ENCODE data around the gene CCNB1.
"Not testable (repeated sequence)": the region's sequence is repeated elsewhere in the genome, so short reads cannot be mapped to it uniquely, and the experiment has no call there.

CCNB1 gene

DNA sequence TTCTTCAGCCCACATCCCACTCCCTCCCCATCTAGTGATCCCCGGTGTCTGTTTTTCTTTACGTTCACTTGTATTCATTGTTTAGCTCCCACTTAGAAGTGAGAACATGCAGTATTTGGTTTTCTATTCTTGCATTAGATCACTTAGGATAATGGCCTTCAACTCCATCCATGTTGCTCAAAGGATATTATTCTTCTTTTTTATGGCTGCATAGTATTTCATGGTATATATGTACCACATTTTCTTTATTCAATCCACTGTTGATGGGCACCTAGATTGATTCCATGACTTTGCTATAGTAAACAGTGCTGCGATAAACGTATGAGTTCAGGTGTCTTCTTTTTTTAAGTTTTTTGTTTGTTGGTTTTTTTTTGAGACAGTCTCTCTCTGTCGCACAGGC is 29.1 kb upstream of the CCNB1 start:
- TF ChIP-seq, protein P1, sequence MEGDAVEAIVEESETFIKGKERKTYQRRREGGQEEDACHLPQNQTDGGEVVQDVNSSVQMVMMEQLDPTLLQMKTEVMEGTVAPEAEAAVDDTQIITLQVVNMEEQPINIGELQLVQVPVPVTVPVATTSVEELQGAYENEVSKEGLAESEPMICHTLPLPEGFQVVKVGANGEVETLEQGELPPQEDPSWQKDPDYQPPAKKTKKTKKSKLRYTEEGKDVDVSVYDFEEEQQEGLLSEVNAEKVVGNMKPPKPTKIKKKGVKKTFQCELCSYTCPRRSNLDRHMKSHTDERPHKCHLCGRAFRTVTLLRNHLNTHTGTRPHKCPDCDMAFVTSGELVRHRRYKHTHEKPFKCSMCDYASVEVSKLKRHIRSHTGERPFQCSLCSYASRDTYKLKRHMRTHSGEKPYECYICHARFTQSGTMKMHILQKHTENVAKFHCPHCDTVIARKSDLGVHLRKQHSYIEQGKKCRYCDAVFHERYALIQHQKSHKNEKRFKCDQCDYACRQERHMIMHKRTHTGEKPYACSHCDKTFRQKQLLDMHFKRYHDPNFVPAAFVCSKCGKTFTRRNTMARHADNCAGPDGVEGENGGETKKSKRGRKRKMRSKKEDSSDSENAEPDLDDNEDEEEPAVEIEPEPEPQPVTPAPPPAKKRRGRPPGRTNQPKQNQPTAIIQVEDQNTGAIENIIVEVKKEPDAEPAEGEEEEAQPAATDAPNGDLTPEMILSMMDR (IDR thresholded peaks at IDR 0.05; ENCODE audit: insufficient read depth, low read depth, low read length, missing control alignments), result no peak
- no peak overlapping the region for H3K4me3 ChIP-seq (ENCODE audit: low read depth, low read length)
- DNase-seq (ENCODE audit: low read depth), result no peak

DNA sequence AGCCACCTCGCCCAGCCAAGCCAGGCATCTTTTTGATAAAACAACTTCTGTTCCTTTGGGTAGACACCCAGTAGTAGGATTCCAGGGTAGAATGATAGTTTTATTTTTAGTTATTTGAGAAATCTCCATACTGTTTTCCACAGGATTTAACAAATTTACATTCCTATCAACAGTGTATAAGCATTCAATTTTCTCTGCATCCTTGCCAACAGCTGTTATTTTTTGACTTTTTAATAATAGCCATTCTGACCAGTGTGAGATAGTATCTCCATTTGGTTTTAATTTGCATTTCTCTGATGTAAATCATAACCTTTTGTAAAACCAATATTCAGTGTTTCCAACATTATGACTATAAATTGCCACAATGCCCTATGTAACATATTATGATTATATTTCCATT is 28.2 kb upstream of the CCNB1 start:
- DNase-seq (ENCODE audit: low read depth), result no peak
- H3K4me3 ChIP-seq (ENCODE audit: low read depth, low read length), result no peak overlapping the region
- TF ChIP-seq, protein P1 (IDR thresholded peaks at IDR 0.05; ENCODE audit: insufficient read depth, low read depth, low read length, missing control alignments), result no peak

DNA sequence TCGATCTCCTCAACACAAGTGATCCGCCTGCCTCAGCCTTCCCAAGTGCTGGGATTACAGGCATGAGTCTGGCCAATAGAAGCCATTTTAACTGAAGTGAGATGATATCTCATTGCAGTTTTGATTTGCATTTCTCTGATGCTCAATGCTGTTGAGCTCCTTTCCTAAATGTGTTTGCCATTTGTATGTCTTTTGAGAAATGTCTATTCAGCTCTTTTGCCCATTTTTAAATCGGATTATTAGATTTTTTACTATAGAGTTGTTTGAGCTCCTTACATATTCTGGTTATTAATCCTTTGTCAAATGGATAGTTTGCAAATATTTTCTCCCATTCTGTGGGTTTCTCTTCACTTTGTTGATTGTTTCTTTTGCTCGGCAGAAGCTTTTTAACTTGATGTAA is 26.7 kb upstream of the CCNB1 start:
- not testable (repeated sequence) for DNase-seq (ENCODE audit: low read depth); H3K4me3 ChIP-seq (ENCODE audit: low read depth, low read length)

DNA sequence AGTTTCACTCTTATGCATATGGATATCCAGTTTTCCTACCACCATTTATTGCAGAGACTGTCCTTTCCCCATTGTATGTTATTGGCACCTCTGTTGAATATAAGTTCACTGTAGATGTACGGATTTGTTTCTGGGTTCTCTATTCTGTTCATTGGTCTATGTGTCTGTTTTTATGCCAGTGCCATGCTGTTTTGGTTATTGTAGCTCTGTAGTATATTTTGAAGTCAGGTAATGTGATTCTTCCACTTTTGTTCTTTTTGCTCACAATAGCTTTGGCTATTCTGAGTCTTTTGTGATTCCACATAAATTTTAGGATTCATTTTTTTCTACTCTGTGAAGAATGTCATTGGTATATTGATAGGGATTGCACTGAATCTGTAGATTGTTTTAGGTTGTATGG is 26.1 kb upstream of the CCNB1 start:
- TF ChIP-seq, protein P1 (IDR thresholded peaks at IDR 0.05; ENCODE audit: insufficient read depth, low read depth, low read length, missing control alignments), result no peak
- H3K4me3 ChIP-seq (ENCODE audit: low read depth, low read length), result no peak overlapping the region

DNA sequence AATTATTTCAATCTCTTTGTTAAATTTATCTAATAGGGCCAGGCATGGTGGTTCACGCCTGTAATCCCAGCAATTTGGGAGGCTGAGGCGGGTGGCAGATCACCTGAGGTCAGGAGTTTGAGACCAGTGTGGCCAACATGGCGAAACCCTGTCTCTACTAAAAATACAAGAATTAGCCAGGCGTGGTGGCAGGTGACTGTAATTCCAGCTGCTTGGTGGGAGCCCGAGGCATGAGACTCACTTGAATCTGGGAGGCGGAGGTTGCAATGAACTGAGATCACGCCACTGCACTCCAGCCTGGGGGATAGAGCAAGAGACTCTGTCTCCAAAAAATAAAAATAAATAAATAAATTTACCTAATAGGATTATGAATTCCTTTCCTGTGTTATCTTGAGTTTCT is 18.4 kb upstream of the CCNB1 start:
- H3K4me3 ChIP-seq (ENCODE audit: low read depth, low read length); DNase-seq (ENCODE audit: low read depth): not testable (repeated sequence)

More for the DNA sequence above, 26.1 kb upstream of the CCNB1 start:
- no peak for DNase-seq (ENCODE audit: low read depth)

DNA sequence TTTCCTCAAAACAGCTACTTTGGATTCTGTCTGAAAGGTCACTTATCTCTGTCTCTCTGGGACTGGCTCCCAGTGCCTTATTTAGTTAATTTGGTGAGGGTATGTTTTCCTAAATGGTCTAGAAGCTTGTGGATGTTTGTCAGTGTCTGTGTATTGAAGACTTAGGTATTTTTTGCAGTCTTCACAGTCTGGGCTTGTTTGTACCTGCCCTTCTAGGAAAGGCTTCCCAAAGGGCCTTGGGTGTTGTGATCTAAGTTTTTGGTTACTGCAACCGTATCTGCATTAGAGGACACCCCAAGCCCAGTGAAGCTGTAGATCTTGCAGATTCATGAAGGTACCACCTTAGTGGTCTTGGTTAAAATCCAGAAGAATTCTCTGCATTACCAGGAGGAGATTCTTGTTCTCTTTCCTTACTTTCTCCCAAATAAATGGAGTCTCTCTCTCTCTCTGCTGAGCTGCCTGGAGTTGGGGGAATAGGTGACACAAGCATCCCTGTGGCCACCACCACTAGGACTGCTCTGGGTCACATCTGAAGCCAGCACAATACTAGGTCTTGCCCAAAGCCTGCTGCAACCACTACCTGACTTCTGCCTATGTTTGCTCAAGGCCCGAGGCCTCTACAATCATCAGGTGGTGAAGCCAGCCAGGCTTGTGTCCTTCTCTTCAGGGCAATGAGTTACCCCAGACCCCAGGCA is 17.8 kb upstream of the CCNB1 start:
- no peak for DNase-seq (ENCODE audit: low read depth)
- TF ChIP-seq, protein P1 (IDR thresholded peaks at IDR 0.05; ENCODE audit: insufficient read depth, low read depth, low read length, missing control alignments), result no peak
- H3K4me3 ChIP-seq (ENCODE audit: low read depth, low read length), result no peak overlapping the region

DNA sequence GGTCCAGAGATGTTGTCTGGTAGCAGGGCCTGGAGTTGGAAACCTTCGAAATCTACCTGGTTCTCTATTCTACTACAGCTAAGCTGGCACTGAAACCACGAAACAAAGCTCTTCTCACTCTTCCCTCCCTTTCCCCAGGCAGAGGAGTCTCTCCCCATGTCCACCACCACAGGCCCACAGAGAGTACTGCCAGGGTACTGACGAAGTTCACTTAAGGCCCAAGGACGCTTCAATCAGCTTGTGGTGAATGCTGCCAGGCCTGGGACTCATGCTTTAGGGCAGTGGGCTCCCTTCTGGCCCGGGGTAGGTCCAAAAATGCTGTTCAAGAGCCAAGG is 17.3 kb upstream of the CCNB1 start:
- TF ChIP-seq, protein P1 (IDR thresholded peaks at IDR 0.05; ENCODE audit: insufficient read depth, low read depth, low read length, missing control alignments), result no peak
- H3K4me3 ChIP-seq (ENCODE audit: low read depth, low read length), result no peak overlapping the region
- DNase-seq (ENCODE audit: low read depth), result no peak

DNA sequence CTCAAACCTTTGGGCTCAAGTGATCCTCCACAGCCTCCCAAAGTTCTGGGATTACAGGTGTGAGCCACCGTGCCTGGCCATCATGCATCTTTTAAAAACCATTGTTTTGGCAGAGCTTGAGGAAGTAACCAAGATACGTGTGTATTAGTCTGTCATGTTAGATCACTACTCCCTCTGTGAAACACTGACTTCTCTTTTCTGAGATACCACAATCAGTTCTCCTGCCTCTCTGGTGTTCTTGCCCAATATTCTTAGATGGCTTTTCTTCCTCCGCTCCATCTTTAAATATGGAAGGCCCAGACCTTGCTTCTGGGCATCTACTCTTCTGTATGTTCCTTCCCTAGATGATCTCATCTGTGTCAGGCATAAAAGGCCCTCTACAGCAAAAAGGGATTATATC is 14.2 kb upstream of the CCNB1 start:
- TF ChIP-seq, protein P1 (IDR thresholded peaks at IDR 0.05; ENCODE audit: insufficient read depth, low read depth, low read length, missing control alignments), result no peak
- no peak for DNase-seq (ENCODE audit: low read depth)
- H3K4me3 ChIP-seq (ENCODE audit: low read depth, low read length), result no peak overlapping the region

Data from GM12865 (cell line).